ENCODE results near the gene GFPT2. TPM values are rescaled to one million over a fixed set of nuclear protein-coding genes. Genes with fewer than 3 reads are reported as not detected.

Gene GFPT2
- total RNA-seq, 1 donor from 2014 or later = 1.7 TPM

GRCh38 chr5:180297587-180298282, 55.4 kb downstream of the GFPT2 start:
- DNase-seq (ENCODE audit: low spot score, unreplicated experiment) = no peak
- Mint-ChIP-seq H3K36me3 (ENCODE audit: insufficient read depth) (peaks cover 2% of the 10 kb centered on the region), H3K9me3 (ENCODE audit: low read depth) (no peaks in the 10 kb centered on the region), H3K27ac (no peak overlapping the region), H3K27me3 (no peaks in the 10 kb centered on the region), H3K4me3 (ENCODE audit: low read depth) (no peak overlapping the region), H3K4me1 (ENCODE audit: low read depth) (peaks cover 9% of the 10 kb centered on the region)
- TF ChIP-seq CTCF (IDR thresholded peaks at IDR 0.05; ENCODE audit: unreplicated experiment) = no peak

- peaks cover 11% of the 10 kb centered on the region for H3K4me1 Mint-ChIP-seq (ENCODE audit: low read depth)
- DNase-seq (ENCODE audit: low spot score, unreplicated experiment) = no peak
- no peak overlapping the region for H3K27ac Mint-ChIP-seq
- peaks cover 2% of the 10 kb centered on the region for H3K36me3 Mint-ChIP-seq (ENCODE audit: insufficient read depth)
- no peaks in the 10 kb centered on the region for H3K9me3 Mint-ChIP-seq (ENCODE audit: low read depth)
- H3K4me3 Mint-ChIP-seq (ENCODE audit: low read depth) = no peak overlapping the region
- TF ChIP-seq CTCF (IDR thresholded peaks at IDR 0.05; ENCODE audit: unreplicated experiment) = no peak
- H3K27me3 Mint-ChIP-seq = no peaks in the 10 kb centered on the region
Observed at GRCh38 chr5:180296771-180297170, 56.4 kb downstream of the GFPT2 start.

GRCh38 chr5:180294913-180295555, 58.1 kb downstream of the GFPT2 start:
- no peak for DNase-seq (ENCODE audit: low spot score, unreplicated experiment)
- Mint-ChIP-seq H3K27ac (no peak overlapping the region), H3K4me3 (ENCODE audit: low read depth) (no peak overlapping the region), H3K4me1 (ENCODE audit: low read depth) (peaks cover 22% of the 10 kb centered on the region), H3K27me3 (no peaks in the 10 kb centered on the region), H3K9me3 (ENCODE audit: low read depth) (no peaks in the 10 kb centered on the region), H3K36me3 (ENCODE audit: insufficient read depth) (peaks cover 2% of the 10 kb centered on the region)
- TF ChIP-seq CTCF (IDR thresholded peaks at IDR 0.05; ENCODE audit: unreplicated experiment) = no peak

GRCh38 chr5:180294411-180294810, 58.7 kb downstream of the GFPT2 start:
- H3K9me3 Mint-ChIP-seq (ENCODE audit: low read depth) = no peaks in the 10 kb centered on the region
- TF ChIP-seq CTCF (IDR thresholded peaks at IDR 0.05; ENCODE audit: unreplicated experiment) = no peak
- no peaks in the 10 kb centered on the region for H3K27me3 Mint-ChIP-seq
- peaks cover 2% of the 10 kb centered on the region for H3K36me3 Mint-ChIP-seq (ENCODE audit: insufficient read depth)
- peaks cover 28% of the 10 kb centered on the region for H3K4me1 Mint-ChIP-seq (ENCODE audit: low read depth)
- no peak overlapping the region for H3K4me3 Mint-ChIP-seq (ENCODE audit: low read depth)
- no peak for DNase-seq (ENCODE audit: low spot score, unreplicated experiment)
- H3K27ac Mint-ChIP-seq = peak overlapping the region; percentile 97

GRCh38 chr5:180291943-180292831, 60.9 kb downstream of the GFPT2 start, which contains the start of gene MAPK9:
TSS of gene MAPK9 (minus strand) at chr5:180292083. CDS start at chr5:180280561, 11,522 bp downstream.
- no peak for TF ChIP-seq CTCF (IDR thresholded peaks at IDR 0.05; ENCODE audit: unreplicated experiment)
- Mint-ChIP-seq H3K27ac (peak within 1 kb of the TSS; percentile 97), H3K27me3 (no peaks in the 10 kb centered on the region), H3K36me3 (ENCODE audit: insufficient read depth) (peaks cover 2% of the 10 kb centered on the region), H3K4me3 (ENCODE audit: low read depth) (peak within 1 kb of the TSS; percentile 92), H3K9me3 (ENCODE audit: low read depth) (no peaks in the 10 kb centered on the region), H3K4me1 (ENCODE audit: low read depth) (peaks cover 43% of the 10 kb centered on the region)
- DNase-seq (ENCODE audit: low spot score, unreplicated experiment) = peak; percentile 81
